ENCODE data around the gene HOXD10. TPM values are rescaled to one million over a fixed set of nuclear protein-coding genes. Genes with fewer than 3 reads are reported as not detected.

The HOXD10 gene
- total and polyA plus RNA-seq, 2 experiments from 2014 or later: not detected

DNA sequence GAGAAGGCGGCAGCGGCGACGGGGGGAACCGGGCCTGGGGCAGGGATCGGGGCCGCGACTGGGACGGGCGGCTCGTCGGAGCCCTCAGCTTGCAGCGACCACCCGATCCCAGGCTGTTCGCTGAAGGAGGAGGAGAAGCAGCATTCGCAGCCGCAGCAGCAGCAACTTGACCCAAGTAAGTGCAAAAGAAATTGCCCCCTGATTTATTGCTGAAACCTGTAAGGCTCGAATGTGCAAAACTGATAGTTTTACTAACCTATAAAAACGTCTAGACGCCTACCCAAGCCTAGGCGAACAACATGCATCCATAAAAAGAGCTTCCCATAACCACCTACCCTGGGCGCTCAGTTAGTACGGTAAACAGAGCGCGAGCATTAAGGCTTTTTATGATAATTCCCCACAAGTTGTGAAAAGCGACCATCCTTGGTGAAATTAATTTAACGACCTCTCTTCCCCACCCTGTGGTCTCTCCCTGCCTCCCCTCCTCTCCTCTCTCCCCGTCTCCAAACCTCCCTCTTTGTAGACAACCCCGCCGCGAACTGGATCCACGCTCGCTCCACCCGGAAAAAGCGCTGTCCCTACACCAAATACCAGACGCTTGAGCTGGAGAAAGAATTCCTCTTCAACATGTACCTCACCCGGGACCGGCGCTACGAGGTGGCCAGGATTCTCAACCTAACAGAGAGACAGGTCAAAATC lies 7.0 kb downstream of the HOXD10 start (continued):
- TF ChIP-seq STAT1 (IDR thresholded peaks at IDR 0.05; ENCODE audit: unreplicated experiment): no peak

GRCh38 chr2:176124110-176124946 lies 7.8 kb downstream of the HOXD10 start:
- no peaks in the 10 kb centered on the region for H3K79me2 ChIP-seq (replicated peaks; ENCODE audit: insufficient read depth)
- H3K9me2 ChIP-seq (ENCODE audit: insufficient read depth): no peaks in the 10 kb centered on the region
- H3K4me2 ChIP-seq: 0 out of 2 replicates have a peak overlapping the region, but pooled peaks have one; percentile 38
- DNase-seq (ENCODE audit: low spot score): no peak
- ATAC-seq: no peak
- TF ChIP-seq EZH2 (IDR thresholded peaks at IDR 0.05; ENCODE audit: low read depth, unreplicated experiment) (peak; percentile 82), JUNB (IDR thresholded peaks at IDR 0.05; ENCODE audit: unreplicated experiment) (no peak)
- peaks cover 100% of the 10 kb centered on the region for H3K27me3 ChIP-seq (ENCODE audit: insufficient read depth)
- Mint-ChIP-seq H3K9me3 (peaks cover 10% of the 10 kb centered on the region; the same call in 2 of the 3 replicates), H3K4me3 (peak overlapping the region; percentile 45; the same call in 1 of the 3 replicates), H3K27ac (no peak overlapping the region), H3K36me3 (ENCODE audit: low read depth) (no peaks in the 10 kb centered on the region), H3K4me1 (peaks cover 25% of the 10 kb centered on the region), H3K27me3 (ENCODE audit: insufficient read depth, low read depth, poor library complexity) (peaks cover 99% of the 10 kb centered on the region)
- peaks cover 34% of the 10 kb centered on the region for H4K20me1 ChIP-seq (replicated peaks; ENCODE audit: insufficient read depth)
- H2AFZ ChIP-seq: no peak overlapping the region
- H3F3A ChIP-seq (replicated peaks; ENCODE audit: low read depth): peaks cover 54% of the 10 kb centered on the region; the same call in 1 of the 2 replicates
- no peaks in the 10 kb centered on the region for H3K36me3 ChIP-seq (ENCODE audit: insufficient read depth)
- H3K4me1 ChIP-seq (ENCODE audit: insufficient read depth): peaks cover 16% of the 10 kb centered on the region
- no peak overlapping the region for H3K27ac ChIP-seq (ENCODE audit: low read depth)
- no peak overlapping the region for H3K4me3 ChIP-seq

DNA sequence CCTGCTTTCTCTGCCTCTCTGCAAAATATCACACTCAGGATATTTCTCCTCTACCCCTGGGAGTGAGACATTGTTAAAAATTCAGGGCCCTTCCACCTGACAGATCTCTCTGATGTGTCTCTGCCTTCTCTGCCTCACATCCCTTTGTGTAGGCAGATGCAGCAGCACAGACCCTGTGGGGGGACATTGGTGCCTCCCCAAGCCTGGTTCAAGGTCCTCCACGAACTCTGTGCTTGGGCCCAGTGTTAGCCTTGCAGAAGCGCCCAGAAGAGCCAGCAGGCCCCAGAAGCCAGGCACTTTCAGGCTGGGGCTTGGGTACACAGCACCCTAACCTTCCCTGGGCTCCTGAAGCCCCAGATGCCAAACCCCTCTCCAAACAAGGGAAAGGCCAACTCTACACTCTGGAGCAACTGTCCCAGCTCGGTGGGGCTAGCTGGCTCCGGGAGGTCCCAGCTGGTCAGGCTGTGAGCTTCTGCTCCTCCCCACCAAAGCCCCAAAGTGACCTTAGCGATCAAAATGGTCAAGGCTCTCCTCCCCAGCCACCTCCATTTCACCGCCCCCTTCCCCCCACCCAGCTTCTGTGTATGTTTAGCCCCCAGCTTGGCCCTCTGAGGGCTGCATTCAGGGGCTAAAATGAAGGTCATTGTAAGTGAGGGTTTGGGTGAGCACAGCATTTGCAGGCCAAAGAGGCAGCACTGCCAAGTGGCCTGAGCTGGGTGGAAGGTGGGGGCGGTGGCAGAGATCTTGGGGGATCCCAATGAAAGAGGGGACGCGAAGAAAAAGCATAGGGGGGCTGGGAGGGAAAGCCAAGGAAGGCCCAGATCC lies 8.6 kb downstream of the HOXD10 start:
- no peaks in the 10 kb centered on the region for H3K36me3 Mint-ChIP-seq (ENCODE audit: low read depth)
- Histone ChIP-seq H3K27ac (ENCODE audit: low read depth) (no peak overlapping the region), H3K4me1 (ENCODE audit: insufficient read depth) (peaks cover 16% of the 10 kb centered on the region), H3K27me3 (ENCODE audit: insufficient read depth) (peaks cover 100% of the 10 kb centered on the region), H3K4me2 (no peak overlapping the region), H3K4me3 (no peak overlapping the region), H3K9me2 (ENCODE audit: insufficient read depth) (no peaks in the 10 kb centered on the region), H3K36me3 (ENCODE audit: insufficient read depth) (no peaks in the 10 kb centered on the region), H2AFZ (no peak overlapping the region), H4K20me1 (replicated peaks; ENCODE audit: insufficient read depth) (peaks cover 27% of the 10 kb centered on the region), H3F3A (replicated peaks; ENCODE audit: low read depth) (peaks cover 49% of the 10 kb centered on the region; the same call in 1 of the 2 replicates), H3K79me2 (replicated peaks; ENCODE audit: insufficient read depth) (no peaks in the 10 kb centered on the region)
- H3K27me3 Mint-ChIP-seq (ENCODE audit: insufficient read depth, low read depth, poor library complexity): peaks cover 96% of the 10 kb centered on the region
- no peak for DNase-seq (ENCODE audit: low spot score)
- no peak overlapping the region for H3K4me3 Mint-ChIP-seq
- H3K4me1 Mint-ChIP-seq: peaks cover 25% of the 10 kb centered on the region
- H3K9me3 Mint-ChIP-seq: peaks cover 10% of the 10 kb centered on the region; the same call in 2 of the 3 replicates
- ATAC-seq: no peak
- no peak overlapping the region for H3K27ac Mint-ChIP-seq
- TF ChIP-seq CTCF (conservative IDR thresholded peaks at IDR 0.05; ENCODE audit: low read depth in 2 of 2): no peak
- TF ChIP-seq EZH2phosphoT487 (IDR thresholded peaks at IDR 0.05; ENCODE audit: unreplicated experiment): peak; percentile 74
- no peak for TF ChIP-seq JUNB (IDR thresholded peaks at IDR 0.05; ENCODE audit: unreplicated experiment)
- no peak for TF ChIP-seq CREB1 (CRISPR knock-in tag; IDR thresholded peaks at IDR 0.05; ENCODE audit: low read depth)
- TF ChIP-seq, protein P1, sequence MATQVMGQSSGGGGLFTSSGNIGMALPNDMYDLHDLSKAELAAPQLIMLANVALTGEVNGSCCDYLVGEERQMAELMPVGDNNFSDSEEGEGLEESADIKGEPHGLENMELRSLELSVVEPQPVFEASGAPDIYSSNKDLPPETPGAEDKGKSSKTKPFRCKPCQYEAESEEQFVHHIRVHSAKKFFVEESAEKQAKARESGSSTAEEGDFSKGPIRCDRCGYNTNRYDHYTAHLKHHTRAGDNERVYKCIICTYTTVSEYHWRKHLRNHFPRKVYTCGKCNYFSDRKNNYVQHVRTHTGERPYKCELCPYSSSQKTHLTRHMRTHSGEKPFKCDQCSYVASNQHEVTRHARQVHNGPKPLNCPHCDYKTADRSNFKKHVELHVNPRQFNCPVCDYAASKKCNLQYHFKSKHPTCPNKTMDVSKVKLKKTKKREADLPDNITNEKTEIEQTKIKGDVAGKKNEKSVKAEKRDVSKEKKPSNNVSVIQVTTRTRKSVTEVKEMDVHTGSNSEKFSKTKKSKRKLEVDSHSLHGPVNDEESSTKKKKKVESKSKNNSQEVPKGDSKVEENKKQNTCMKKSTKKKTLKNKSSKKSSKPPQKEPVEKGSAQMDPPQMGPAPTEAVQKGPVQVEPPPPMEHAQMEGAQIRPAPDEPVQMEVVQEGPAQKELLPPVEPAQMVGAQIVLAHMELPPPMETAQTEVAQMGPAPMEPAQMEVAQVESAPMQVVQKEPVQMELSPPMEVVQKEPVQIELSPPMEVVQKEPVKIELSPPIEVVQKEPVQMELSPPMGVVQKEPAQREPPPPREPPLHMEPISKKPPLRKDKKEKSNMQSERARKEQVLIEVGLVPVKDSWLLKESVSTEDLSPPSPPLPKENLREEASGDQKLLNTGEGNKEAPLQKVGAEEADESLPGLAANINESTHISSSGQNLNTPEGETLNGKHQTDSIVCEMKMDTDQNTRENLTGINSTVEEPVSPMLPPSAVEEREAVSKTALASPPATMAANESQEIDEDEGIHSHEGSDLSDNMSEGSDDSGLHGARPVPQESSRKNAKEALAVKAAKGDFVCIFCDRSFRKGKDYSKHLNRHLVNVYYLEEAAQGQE (IDR thresholded peaks at IDR 0.05; ENCODE audit: unreplicated experiment): no peak
- no peak for TF ChIP-seq STAT1 (IDR thresholded peaks at IDR 0.05; ENCODE audit: unreplicated experiment)
- TF ChIP-seq NANOG (IDR thresholded peaks at IDR 0.05; ENCODE audit: borderline replicate concordance): no peak
- TF ChIP-seq EZH2 (IDR thresholded peaks at IDR 0.05; ENCODE audit: low read depth, unreplicated experiment): peak; percentile 7
- no peak for TF ChIP-seq POLR2AphosphoS5 (IDR thresholded peaks at IDR 0.05; ENCODE audit: low read depth)
- no peak for TF ChIP-seq ZNF114 (CRISPR knock-in tag; IDR thresholded peaks at IDR 0.05)

All from GM23338 (cell line).